NCI-H2171 treated with DMSO at 0.1 percent for 48 hours (cell line): ENCODE measurements around the gene SF3A1.
"Not testable (repeated sequence)": the region's sequence is repeated elsewhere in the genome, so short reads cannot be mapped to it uniquely, and the experiment has no call there.

Source experiments
- DNase-seq: peaks from one replicate; lab custom pipeline; 2025; lab: John Stamatoyannopoulos, UW

The SF3A1 gene, protein sequence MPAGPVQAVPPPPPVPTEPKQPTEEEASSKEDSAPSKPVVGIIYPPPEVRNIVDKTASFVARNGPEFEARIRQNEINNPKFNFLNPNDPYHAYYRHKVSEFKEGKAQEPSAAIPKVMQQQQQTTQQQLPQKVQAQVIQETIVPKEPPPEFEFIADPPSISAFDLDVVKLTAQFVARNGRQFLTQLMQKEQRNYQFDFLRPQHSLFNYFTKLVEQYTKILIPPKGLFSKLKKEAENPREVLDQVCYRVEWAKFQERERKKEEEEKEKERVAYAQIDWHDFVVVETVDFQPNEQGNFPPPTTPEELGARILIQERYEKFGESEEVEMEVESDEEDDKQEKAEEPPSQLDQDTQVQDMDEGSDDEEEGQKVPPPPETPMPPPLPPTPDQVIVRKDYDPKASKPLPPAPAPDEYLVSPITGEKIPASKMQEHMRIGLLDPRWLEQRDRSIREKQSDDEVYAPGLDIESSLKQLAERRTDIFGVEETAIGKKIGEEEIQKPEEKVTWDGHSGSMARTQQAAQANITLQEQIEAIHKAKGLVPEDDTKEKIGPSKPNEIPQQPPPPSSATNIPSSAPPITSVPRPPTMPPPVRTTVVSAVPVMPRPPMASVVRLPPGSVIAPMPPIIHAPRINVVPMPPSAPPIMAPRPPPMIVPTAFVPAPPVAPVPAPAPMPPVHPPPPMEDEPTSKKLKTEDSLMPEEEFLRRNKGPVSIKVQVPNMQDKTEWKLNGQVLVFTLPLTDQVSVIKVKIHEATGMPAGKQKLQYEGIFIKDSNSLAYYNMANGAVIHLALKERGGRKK

DNA sequence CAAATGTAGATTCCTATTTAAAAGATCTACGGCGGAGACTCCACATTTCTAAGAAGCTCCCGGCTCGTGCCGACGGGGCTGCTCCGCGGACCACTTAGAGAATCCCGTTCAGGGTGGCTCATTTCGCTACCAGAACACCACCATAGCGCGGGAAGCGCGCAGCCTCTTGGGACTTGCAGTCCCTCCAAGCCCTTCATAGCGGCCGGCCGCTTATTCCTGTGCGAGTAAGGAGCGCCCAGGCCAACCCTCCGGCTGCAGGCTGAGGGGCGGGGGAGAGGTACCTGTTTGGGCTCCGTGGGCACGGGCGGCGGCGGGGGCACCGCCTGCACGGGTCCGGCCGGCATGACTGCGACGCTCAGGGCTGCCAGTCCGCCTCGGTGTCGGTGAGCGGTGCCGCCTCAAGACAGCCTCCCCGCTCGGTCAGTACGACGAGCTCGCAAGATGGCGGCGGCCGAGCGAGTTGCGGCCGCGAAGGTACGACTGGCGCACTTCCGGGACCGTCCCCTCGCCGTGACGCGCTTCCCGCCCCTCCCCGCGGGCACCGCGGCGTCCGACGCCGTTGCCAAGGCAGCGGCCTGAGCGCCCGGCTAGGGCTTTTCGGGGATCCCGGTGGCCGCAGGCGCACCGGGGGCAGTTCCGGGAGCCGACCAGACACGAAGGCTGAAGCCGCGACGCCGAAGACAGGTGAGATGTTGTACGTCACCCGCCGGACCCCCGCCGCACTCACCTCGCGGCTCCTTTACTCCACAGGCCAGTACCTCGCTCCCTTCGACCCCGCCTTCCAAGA, at the start of gene SF3A1, which contains the start of gene CCDC157:
Gene SF3A1 (minus strand): TSS at position 446 of the 787 bp plus-strand sequence. CDS start 102 bp downstream, at position 344.
Gene CCDC157 (plus strand): TSS at position 559 of the 787 bp plus-strand sequence. CDS start 8,994 bp downstream, outside the sequence.
- peak; percentile 87 for DNase-seq

DNA sequence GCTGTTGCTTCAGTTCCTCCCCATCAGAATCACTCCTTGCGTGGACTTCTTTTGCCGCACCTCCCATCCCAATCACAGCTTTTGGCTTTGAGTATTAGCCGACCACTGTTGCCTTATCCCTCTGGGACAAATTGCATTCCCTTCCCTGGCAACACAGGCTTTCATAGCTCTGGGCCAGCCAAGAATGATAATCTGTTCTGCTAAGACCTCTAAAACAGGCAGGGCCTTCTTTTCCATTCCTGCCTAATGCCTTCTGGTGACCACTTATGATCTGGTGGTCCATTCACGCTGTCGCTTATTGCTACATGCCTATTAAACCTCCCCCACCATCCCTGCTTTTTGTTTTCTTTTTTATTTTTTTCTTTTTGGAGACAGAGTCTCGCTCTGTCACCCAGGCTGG, 49.7 kb upstream of the SF3A1 start:
- DNase-seq: no peak

DNA sequence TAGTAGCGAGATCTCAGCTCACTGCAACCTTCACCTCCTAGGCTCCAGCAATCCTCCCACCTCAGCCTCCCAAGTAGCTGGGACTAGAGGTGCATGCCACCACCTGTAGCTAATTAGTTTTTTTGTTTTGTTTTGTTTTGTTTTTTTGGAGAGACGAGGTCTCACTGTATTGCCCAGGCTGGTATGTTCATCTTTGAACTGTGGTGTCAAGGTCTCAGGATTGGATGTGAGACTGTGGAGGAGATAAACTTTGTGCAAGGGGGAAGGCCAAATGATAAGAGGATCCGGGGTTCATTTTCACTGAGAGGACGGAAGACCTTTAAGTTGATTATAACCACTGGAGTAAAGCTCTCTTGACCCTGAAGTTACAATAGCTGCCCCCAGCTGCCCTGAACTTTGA, 49.0 kb upstream of the SF3A1 start:
- no peak for DNase-seq

DNA sequence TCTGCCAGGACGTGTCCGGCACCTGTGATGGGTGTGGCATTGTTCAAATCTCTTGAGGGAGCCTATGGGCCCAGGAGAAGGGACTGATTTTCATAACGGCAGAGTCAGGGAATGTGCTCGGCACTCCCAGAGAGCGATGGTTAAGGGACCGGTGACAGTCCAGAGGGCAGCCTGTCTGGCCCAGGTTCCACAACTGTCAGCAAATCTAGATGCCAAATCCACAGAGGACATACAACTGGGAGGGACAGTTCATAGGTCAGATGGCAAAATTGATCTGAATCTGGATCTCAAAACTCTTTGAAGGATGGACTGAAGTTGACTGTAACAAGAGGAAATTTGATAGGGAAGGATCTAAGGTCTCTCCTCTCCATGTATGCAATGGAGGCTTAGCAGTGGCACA, 47.6 kb upstream of the SF3A1 start:
- DNase-seq: no peak

DNA sequence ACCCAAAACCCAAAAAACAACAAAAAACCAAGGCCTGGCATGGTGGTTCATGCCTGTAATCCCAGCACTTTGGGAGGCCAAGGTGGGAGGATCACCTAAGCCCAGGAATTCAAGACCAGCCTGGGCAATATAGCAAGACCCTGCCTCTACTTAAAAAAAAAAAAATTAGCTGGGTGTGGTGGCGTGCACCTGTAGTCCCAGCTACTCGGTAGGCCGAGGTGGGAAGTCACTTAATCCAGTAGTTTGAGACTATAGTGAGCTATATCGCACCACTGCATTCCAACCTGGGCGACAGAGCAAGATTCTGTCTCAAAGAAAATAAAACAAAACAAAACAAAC, 46.0 kb upstream of the SF3A1 start:
- not testable (repeated sequence) for DNase-seq

DNA sequence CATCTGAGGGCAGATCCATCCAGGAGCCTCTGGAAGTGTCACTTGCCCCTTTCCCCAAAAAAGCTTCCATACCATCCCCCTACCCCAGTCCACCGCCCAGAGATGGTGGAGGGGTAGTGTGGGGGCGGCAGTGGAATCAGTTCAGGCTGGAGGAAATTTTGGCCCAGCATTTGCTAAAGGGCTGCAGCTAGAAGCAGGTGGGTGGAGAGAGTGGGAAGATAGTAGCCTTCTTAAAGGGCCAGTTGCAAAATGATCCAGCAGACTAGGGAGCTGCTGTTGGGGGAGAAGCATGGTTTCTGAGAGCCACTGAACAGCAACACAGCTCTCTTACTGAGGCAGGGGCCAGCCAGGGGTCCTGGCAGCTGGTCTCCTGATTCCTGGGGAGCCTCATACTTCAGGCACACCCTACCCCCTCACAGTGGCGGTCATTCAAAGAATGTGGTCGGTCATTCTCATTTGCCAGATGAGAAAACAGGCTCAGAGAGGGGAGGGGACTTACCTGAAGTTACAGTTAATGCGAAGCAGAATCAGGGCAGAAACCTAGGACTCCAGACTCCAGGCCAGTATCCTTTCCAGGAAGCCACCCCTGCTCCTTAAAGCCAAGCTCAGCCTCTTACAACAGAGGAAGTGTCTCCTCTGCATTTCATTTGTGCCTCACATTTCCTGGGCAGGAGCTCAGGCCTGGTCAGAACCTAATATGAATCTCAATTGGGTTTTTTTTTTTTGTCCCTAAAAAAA, 45.5 kb upstream of the SF3A1 start:
- no peak for DNase-seq

DNA sequence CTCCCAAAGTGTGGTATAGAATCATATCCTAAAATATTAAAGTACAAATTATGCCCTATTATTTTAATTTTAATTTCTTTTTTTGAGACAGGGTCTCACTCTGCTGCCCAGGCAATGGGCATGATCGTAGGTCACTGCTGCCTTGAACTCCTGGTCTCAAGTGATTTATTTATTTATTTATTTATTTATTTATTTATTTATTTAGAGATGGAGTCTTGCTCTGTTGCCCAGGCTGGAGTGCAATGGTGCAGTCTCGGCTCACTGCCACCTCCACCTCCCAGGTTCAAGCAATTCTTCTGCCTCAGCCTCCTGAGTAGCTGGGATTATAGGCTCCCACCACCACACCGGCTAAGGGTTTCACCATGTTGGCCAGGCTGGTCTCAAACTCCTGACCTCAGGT, 44.3 kb upstream of the SF3A1 start:
- not testable (repeated sequence) for DNase-seq

DNA sequence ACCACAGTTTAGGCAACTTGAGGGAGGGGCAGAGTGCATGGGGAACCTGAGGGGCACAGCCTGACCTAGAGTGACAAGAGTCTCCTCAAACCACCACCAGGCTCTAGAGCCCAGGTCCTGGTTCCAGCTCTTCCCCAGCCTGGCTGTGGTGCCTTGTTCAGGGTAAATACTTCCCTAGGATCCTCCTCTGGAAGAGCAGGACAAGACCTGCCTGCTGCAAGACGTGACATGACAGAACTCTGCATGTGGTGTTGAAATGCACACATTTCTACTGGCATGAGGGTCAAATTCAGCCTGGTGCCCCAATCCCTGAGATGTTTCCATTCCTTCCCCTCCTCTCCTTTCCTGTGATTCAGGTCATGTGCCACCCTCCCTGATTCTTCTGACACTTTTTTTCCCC, 43.5 kb upstream of the SF3A1 start:
- peak; percentile 11 for DNase-seq

DNA sequence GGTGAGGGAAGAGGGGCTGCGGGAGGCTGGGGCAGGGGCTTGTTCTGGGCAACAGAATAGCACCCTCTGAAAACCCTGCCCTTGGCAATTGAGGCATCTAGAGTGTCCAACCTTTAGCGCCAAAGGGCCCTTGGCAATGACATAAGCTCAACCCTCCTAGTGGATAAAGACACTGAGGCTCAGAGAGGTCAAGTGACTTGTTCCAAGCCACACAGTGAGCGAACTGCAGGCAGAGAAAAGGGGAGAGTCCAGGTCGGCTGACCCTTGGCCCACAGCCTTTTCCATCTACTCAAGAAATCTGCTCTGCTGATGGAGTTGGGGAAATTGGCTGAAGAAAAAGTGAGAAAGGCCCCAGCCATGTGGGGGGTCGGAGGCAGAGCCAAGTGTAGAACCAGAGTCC, 43.0 kb upstream of the SF3A1 start:
- DNase-seq: no peak

DNA sequence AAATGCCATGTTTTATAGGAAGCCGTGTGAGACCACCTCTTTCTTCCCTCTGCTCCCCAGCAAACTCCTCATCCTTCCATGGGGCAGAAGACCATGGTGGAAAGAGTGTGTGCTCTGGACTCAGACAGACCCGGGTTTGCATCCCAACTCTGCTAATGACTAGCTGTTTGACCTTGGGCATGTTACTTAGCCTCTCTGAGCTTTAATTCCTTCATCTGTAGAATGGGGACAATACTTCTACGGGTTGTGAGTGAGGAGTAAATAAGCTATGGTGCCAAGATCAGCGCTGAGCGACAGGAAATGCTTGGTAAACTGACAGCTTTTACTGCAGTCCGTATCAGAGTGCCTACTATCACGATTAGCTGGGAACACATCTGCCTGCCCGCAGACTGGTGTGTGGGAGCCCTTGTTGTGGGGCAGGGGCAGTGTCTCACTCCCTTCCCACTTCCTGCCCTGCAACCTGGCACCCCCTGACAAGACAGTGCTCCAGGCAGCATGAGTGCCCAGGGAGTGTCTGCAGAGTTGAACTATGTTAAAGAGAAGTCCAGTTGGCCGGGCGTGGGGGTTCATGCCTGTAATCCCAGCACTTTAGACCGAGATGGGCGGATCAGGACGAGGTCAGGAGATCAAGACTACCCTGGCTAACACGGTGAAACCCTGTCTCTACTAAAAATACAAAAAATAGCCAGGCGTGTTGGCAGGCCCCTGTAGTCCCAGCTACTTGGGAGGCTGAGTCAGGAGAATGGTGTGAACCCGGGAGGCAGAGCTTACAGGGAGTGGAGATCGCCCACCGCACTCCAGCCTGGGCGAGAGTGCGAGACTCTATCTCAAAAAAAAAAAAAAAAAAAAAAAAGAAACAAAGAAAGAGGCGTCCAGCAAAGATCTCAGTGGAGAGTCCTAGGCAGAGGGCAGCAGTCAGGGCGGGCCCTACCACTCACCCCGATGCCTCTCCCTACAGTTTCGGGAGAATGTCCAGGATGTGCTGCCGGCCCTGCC, 42.3 kb upstream of the SF3A1 start:
- no peak for DNase-seq

DNA sequence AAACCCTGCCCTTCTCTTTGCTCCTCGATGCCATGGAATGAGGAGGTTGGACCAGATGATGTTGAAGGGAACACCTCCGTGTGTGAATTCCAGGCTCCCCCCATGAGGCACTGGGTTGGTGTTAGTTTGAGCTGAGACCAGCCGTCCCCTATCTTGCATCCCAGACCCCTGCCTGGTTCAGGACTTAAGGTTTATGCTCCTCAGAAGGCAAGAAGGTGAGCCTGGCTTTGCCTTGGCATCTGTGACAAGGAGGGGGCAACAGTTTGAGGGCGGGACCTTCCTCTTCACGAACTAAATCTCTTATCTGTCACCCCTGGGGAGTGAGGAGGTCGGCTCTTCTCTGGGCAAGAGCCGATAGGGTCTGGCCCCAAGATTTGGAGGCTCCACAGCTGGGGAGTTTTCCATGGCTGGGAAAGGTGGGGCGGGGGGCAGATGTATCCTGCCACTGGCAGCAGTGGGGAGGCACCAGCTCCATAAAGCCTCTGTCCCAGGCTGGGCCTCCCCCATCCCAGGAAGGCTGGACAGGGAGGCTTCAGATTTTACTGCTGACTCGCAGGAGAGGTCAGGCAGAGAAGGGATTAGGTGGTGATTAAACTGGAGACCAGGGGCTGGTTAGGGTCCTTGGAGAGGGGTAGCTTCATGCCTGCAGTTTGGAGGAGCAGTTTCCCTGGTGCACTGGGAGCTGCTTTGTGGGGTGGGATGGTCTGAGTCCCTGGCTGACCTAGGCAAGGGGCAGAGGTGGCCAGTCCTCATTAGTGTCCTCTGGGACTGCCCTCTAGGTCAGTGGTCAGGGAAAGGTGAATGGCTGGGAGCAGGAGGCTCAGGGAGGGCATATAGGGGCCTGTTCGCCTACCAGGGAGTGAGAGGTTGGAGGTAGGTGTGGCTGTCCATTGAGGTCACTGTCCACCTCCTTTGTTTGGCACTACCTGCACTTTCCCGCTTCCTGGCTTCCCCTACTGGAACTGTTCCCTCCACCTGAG, 41.3 kb upstream of the SF3A1 start:
- DNase-seq: no peak

DNA sequence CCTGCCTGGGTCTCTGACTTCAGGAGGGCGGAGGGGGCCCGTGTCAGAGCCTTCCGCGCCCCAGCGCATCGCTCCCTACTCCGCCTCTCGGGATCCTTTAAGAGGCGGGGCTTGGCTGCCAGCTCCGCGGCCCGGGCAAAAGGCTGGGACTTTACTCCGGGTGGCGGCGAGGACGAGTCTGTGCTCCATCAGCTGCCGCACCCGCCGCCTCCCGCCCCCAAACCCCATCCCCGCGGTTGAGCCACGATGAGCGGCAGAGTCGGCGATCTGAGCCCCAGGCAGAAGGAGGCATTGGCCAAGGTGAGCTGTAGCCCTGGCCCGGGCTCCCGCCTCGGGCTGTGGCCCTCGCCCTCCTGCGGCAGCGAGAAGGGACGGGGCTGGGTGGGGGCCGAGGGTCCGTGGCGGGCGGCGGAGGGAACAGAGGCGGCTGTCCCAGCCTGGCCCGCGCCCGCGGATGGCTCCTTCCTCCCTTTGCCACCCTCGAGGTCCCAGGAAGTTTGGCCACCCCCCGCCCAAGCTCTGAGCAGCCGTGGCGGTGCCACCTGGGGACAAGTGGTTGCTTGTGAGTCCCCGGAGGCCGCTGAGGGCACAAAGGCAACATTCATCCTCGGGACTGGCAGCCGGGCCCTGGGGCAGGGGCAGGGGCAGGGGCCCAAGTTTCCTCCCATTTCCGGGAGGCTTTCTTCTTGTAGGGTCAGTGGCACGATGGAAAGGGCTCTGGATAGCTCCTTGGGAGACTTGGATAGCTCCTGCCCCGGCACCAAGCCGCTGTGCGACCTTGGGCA, 40.4 kb upstream of the SF3A1 start, which contains the start of gene SEC14L2:
Gene SEC14L2 (plus strand): TSS at position 148 of the 785 bp plus-strand sequence. CDS start 99 bp downstream, at position 247.
- DNase-seq: peak; percentile 70

DNA sequence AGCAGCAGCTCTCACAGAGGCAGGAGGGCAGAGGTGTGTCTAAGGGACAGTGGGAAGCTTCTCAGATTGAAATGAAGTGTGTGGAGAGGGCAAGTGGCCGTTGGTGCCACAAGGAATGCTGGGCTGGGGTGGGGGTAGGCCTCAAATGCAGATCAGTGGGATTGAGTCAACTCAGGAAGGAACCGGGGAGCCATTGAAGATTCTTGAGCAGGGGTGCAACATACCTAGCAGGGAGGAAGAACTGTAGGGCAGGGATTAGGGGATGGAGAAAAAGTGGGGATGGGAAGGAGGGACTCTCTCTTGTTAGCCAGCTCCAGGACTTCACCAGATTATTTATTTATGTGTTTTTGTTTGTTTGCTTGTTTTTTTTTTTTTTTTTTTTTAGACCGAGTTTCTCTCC, 37.2 kb upstream of the SF3A1 start:
- DNase-seq: no peak

DNA sequence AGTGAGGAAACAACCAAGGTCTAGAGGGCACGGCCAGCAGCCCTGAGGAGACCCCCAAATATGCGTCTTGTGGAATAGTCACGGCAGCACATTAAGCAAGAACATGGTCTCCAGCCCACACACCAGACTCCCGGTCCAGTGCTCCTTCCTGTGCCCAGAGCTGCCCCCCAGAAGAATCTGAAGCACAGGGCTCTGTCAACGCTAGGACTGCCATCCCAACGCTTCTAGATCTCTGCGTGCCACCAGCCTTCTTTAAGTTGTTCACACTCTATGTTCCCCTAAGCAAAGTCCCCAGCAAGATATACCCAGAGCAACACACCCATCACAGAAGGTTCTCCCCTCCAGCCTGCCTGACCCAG, 36.6 kb upstream of the SF3A1 start:
- no peak for DNase-seq

DNA sequence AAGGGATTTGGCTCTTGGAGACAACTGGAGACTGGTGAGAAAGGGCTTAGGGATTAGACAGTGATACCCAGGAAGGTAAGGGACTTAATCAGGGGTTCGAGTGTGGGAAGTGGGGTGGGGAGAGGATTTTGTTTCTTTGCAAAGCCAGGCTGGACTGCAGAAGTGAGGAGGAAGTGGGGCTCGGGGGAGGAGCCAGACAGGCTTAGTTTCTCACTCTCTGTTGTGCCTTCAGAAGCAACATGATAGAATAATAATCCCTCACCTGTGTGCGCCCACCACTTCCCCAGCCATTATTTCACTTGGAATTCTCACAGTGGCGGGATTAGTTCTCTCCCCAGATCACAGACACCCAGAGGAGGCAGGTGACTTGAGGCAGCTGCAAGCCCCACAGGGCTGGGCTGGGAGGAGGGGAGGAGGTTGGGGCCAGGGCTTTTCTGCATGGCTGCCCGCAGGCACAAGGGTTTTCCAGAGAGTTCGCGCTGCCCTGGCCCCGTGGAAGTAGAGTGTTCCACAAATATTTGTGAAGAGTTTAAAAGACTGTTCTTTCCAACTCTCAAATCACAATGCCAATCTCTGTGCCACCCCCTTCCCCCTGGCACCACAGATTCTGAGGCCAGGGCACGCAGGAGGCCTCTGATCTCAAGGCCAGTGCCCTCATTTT, 36.1 kb upstream of the SF3A1 start:
- DNase-seq: no peak

DNA sequence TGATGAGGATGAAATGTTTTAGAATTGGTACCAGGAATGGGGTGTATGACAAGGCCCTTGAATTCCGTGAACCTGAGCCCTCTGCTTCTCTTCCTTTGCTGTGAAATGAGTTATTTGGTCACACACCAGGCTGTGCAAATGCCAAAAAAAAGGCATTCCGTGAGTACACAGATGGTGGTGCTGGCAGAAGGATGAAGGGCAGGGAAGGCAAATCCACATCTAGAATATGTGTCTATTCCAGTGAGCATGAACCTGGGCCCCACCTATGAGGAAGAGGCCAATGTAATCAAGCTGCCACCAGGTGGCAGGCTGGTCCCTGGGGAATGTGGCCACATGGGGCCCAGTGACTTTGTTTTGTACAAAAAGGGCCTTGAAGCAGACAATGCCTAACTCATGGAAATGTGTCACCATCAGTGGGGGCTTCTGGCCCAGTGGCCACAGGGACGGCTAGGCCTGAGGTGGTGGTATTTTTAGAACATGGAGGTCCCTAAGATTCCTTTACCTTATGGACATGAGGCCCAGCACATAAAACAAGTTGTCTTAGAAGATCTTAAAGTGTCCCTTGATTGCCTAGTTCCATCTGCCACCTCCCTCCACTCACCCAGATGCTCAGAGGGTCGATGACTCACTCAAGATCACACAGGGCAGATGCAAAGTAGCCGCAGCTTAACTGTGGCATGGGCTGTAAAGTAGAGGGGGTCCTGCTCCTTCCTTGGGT, 34.4 kb upstream of the SF3A1 start:
- DNase-seq: peak; percentile 73
